Loucy (cell line): ENCODE data around the gene SH3PXD2A.

Source experiments
- EZH2phosphoT487 ChIP-seq: fragments of 200-600 bp; IDR thresholded peaks from 2 replicates; pipeline ENCODE4 v1.6.1; 2018; ENCODE audit warnings: antibody characterized with exemption, mild to moderate bottlenecking, moderate library complexity, borderline replicate concordance
- TF ChIP-seq, protein P1 (sequence below): fragments of 200-600 bp; sonication (generic); conservative IDR thresholded peaks from 2 replicates; pipeline ENCODE4 v1.5.1; 2014; ENCODE audit warnings: mild to moderate bottlenecking, antibody characterized with exemption, low read length

- TF ChIP-seq, protein P1, sequence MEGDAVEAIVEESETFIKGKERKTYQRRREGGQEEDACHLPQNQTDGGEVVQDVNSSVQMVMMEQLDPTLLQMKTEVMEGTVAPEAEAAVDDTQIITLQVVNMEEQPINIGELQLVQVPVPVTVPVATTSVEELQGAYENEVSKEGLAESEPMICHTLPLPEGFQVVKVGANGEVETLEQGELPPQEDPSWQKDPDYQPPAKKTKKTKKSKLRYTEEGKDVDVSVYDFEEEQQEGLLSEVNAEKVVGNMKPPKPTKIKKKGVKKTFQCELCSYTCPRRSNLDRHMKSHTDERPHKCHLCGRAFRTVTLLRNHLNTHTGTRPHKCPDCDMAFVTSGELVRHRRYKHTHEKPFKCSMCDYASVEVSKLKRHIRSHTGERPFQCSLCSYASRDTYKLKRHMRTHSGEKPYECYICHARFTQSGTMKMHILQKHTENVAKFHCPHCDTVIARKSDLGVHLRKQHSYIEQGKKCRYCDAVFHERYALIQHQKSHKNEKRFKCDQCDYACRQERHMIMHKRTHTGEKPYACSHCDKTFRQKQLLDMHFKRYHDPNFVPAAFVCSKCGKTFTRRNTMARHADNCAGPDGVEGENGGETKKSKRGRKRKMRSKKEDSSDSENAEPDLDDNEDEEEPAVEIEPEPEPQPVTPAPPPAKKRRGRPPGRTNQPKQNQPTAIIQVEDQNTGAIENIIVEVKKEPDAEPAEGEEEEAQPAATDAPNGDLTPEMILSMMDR: no peak
- TF ChIP-seq EZH2phosphoT487: no peak
Measured at GRCh38 chr10:103665162-103665889, 190.1 kb downstream of the SH3PXD2A start.
